NCI-H1105 (cell line): ENCODE results near the gene SRGAP1.
"Not testable (repeated sequence)": the region's sequence is repeated elsewhere in the genome, so short reads cannot be mapped to it uniquely, and the experiment has no call there.

ENCODE experiments used
- DNase-seq: peaks from one replicate; lab custom pipeline; 2025; lab: John Stamatoyannopoulos, UW

The SRGAP1 gene

DNA sequence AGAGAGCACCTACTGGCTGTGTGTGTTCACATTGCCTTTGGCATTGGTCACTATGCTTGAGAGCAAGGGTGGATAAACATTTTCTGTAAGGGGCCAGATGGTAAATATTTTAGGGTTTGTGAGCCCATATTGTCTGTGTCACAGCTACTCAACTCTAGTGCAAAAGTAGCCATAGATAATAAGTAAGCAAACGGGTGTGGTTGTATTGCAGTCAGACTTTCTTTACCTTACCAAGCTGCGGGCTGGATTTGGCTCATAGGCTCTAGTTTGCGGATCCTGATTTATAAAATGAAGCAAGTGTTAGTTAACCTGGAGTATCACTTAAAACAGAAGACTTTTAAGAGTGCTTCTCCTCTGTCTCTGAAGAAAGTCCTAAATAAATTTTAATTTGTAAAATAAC, 208.6 kb downstream of the SRGAP1 start:
- no peak for DNase-seq

DNA sequence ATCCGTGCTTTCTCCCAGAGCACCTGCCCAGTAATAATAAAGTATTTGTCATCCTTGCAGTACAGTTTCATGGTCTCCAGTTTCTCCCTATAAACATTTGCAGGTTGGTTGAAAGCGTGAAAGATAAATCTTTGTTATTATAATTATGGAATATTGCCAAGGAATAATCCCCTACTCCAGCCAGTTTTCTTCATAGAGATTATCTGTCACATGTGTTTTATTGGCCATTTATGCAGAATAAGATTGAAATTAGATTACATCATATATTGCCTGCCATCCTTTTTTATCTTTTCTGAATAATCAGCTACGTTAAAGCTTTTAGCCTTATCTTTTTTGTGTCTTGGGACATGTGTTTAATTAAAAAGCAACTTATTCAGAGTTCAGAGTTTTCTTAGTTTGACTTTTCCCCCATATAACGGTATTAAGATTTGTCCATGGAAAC, 209.6 kb downstream of the SRGAP1 start:
- peak; percentile 16 for DNase-seq

DNA sequence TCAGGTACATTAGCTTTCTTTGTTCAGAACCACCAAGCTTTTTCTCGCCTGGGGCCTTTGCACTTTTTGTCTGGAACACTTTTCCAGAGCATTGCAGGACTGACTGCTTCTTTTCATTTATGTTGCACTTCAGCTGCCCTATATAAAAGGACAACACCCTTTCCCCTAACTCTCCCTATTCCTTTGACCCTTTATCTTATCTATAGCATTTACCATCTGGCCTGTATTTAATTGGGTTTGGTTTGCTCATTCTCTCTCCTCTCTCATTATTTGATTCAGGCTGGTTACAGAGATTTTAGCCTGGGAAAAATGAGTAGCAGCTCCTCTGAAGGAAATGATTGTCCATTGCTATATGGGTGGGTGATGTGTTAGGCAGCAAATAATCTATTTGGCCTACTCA, 212.2 kb downstream of the SRGAP1 start:
- DNase-seq, result no peak

DNA sequence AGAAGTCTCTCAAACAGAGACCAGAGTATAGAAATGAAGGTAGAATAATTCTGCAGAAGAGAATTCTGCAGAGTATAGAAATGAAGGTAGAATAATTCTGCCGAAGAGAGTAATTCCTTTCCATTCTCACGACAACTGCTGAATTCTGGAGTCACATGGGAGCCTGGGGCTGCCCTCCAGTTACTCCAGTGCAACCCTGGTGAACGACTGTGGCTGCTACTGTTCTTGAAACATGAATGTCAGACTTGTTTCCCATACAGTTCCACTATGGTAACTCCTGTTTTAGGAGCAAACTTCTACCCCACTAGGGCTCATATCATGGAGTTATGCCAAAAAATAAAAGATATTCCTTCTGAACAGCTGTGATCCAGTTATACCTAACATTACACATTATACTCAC, 213.2 kb downstream of the SRGAP1 start:
- DNase-seq, result no peak

DNA sequence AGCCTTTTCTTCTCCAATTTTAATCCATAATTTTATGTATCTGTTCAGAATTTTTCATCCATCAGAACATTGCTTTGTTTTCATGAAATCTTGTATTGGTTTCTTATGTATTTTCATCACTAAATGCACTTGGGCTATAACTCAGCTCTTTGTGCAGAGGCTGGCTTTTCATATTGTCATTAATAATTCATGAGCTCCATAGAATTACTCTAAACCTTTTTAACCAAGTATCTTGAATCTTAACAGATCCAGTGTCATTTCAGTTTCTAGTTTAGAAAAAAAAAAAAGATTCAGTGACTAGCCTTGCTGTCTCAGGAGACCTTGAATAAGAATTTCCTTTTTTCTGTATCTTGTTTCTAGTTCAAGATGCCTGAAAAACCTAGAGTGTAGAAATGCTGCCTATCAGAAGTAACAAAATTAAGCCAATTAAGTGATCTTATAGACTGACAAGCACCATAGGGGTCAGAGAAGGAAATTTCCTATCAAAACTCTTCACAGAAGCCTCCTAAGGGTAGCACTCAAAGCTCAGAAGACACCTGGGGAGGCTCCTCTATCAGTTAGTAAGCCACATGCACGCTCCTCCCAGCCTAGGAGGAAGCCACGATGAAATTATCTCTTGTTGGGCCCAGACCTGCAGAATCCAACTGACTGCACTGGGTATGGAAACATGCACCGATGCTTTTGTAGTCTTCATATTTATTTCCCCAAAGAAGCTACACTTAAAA, 214.2 kb downstream of the SRGAP1 start:
- no peak for DNase-seq

DNA sequence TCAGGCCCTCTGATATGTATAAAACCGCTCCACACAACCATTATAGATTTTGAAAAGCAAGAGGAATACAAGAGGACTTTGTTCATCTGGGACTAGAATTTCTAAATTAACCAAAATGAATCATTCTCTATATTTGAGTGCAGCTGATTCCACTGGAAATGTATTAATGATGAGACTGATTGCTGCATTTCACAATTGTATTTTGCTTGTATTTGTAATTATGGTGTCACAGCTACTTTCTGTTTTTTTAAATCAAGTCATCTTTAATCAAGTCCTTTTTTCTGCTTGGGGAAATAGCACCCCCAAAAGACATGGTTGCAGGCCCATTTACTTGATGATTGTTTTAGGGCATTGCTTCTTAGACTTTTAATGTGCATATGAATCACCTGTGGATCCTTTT, 215.2 kb downstream of the SRGAP1 start:
- DNase-seq, result no peak

DNA sequence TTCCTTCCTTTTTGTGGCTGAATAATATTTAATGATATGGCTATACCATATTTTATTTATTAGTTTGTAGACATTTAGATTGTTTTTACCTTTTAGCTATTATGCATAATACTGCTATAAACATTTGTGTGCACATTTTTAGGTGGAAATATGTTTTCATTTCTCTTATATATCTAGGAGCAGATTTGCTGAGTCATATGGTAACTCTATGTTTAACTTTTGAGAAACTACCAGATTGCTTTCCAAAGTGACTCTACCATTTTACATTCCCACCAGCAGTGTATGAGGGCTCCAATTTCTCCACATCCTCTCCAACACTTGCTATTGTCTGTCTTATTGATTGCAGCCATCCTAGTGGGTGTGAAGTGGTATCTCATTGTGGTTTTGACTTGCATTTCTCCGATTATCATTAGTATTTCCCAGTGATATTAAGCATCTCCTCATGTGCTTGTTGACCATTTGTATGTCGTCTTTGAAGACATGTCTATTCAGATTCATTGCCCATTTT, 217.4 kb downstream of the SRGAP1 start:
- DNase-seq, result no peak

DNA sequence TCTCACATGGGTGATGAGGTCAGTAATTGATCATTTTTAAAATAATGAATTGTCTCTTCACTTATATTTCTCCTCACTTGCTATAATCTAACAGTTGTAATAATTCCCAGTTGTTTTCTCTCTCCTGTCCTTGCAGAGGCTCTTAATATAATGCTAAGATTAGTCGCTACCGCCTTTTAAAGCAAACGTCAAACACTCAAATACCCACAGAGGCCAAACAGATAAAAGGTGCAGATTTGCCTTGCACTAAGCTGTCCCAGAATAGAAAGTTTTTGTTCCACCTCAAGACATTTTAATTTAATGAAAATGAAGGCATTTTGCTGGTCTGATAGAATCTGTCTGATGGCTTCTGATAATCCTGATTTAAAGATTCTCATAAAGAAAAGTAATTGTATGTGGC, 218.6 kb downstream of the SRGAP1 start:
- DNase-seq, result no peak

DNA sequence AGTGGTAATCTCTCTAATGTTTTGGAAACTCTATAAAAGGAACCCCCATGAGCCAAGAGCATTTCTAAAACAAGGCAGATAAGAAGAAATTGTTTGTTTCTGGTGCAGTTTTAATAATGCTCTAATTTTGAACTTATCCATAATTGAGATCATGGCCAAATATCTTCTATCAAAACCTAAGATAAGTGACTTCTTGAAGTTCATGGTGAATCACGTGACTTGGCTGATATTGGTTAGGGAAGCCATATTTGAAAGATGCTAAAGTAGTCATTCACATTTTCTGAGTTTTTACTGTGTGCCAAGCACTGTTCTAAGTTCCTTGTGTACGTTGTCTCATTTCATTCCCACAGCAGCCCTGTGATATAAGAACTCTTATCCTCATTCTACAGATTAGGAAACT, 219.7 kb downstream of the SRGAP1 start:
- no peak for DNase-seq

DNA sequence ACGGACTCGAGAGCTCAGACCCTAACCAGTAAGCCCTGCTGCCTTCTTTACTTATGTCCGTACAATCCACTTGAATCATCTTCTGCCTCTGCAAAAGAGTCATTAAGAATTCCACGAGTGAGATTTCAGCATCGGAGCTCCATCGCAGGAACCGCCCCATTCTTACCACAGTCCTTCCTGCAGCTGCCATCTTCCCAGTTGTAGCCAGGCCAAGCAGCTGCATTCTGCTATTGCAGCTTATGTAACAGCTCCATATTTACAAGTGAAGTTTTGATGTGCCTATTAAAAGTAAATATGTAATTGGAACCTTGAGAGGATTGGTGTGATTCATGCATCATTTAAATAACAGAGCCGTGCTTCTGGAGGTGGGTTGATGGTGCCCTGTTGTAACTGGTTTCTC, 220.2 kb downstream of the SRGAP1 start:
- DNase-seq, result no peak

DNA sequence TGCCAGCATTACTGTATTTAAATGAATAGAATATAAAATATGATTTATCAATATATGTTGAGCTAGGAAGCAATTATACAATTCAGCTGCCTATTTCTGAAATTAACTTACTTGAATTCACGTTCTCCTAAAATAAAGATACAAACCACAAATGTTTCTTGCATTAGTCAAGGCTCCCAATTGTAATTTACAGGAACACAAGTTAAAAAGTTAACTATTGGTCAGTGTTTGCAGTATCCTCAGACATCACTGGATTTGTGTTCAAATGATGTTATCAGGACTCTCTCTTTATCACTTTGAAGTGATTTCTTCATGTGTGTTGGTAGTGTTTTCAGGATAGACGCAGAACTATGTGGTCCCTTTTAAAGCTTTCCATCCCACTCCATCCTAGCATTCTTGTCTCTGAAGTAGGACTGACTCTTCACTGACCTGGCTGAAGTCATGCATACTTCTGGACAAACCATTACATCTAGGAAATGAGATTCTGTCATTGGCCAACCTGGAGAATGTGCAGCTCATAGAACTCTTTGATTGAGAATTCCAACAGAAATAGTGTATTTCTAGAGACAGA, 221.5 kb downstream of the SRGAP1 start:
- no peak for DNase-seq

DNA sequence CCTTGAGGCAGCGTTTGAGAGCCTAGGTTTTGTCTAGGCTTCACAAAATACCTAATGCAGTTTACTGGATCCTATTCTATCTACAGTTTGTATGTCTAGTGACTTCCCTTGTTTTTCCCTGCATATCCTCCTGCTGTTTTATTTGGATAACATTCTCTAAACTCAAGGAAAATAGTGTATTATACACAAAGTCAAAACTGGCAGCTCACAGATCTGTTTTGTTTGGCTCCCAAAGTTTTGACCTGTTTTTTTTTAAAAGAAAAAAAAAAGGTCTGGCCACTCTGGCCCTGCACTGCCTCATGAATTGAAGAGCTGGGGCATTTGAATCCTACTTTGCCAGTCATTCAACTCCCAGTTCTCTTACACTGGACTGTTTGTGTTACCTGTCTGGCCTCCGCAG, 222.3 kb downstream of the SRGAP1 start:
- no peak for DNase-seq

DNA sequence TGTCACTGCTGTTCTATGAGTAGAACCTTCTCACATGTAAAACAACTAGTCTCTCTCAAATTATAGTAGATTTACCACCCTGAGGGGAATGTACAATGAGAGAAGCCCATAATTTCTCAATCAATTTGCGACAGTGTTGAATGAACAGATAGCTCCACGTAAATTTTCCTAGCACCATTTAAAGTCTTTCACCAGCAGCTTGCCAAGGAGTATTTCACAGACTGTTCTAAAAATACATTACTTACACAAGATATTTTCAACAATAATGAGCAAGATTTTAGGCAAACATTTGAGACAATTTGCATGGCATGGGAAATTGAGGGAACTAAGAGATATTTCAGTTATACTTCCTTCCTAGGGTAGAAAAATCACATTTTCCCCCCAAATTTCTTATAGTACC, 226.0 kb downstream of the SRGAP1 start:
- no peak for DNase-seq

DNA sequence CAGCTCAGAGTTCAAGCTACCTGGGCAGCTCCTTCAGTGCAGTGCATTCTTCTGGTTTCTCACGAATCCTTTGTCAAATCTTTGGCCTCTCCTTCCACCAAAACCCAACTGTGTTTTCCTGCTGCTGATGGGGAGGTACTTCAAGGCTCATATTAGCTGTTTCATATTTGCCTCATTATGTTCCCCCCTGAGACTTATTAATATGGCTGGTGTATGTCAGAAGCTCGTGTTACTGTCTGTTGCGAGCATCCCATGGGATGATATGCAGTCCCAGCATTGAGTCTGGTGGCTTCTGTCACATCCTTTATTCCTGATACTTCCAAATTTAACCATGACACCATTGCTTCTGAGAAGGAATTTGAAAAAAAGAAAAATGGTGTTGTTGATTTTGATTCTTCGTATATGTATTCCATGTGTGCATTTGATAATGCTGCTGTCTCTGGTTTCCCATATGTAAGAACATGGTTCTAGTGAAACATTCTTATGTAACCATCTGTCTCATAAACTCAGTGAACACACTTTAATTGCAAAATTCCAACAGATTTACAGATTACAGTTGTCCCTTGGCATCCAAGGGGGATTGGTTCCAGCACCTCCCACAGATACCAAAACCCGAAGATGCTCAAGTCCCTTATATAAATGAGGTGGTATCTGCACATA, 228.5 kb downstream of the SRGAP1 start:
- no peak for DNase-seq

DNA sequence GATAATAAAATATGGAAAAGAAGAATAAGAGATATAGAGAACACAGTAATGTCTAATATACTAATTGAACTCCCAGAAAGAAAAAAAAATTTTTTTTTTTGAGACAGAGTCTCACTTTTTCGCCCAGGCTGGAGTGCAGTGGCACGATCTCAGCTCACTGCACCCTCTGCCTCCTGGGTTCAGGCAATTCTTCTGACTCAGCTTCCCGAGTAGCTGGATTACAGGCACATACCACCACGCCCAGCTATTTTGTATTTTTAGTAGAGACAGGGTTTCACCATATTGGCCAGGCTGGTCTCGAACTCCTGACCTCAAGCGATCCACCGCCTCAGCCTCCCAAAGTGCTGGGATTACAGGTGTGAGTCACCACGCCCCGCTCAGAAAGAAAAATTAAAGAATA, 232.1 kb downstream of the SRGAP1 start:
- DNase-seq, result not testable (repeated sequence)

DNA sequence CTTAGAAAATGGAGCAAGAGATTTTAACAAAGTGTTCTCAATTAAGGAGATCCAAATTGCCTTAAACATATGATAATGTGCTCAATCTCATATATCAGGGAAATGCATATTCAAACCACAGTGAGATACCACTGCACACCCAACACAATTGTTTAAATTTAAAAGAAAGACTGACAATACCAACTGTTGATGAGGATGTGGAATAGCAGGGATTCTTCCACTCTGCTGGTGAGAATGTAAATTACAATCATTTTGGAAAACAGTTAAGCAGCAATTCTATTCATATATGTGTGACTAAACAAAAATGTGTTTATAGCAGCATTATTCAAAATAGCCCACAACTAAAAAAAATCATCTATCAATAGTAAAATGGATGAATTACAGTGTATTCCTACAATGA, 233.4 kb downstream of the SRGAP1 start:
- DNase-seq, result no peak

DNA sequence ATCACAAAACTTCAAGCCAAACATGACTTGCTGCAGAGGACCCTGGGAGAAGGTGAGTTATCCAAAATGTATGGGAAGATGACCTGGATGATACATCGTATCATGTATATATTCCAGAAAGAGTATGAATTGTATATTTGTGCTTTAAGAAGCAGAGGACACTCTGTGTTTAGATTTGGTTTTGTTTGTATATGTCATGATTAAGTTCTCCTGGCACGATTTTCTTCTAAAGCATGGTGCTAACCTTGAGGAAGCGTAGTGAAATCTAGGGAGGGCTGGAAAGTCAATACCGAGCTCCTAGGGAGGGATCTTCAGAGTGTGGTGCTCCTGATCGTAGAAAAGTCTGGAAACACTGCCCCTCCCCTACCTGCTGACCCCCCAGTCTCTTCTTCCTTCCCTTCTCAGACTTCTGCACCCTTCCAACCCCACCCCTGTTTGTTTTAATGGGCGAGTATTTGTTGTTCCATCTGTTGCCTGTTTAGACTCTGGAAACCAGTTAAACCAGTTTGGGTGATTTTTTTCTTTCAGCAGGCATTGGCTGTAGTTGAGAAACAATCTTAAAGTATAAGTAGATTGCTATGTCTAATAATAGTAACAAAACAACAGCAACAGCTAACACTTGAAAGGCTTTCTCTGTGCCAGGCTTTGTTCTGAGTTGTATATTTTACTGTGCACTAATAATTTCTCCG, 236.0 kb downstream of the SRGAP1 start:
- peak; percentile 2 for DNase-seq

DNA sequence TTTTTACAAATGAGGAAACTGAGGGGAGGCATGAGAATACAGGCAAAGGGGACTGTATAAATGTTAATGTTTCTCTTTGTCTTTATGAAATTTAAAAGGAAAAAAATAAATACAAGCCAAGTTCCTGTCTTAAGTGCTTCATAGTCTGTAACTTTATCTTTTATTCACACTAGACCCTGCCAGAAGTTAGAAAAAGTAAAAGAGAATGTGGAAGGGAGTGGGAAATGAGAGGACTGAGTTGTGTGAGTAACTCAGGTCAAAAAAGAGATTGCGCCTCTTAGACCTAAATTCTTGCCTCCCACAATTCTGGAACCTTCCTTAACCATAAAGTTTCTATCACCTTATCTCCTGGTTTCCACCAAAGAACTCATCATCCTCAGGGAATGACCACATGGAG, 236.5 kb downstream of the SRGAP1 start:
- no peak for DNase-seq

DNA sequence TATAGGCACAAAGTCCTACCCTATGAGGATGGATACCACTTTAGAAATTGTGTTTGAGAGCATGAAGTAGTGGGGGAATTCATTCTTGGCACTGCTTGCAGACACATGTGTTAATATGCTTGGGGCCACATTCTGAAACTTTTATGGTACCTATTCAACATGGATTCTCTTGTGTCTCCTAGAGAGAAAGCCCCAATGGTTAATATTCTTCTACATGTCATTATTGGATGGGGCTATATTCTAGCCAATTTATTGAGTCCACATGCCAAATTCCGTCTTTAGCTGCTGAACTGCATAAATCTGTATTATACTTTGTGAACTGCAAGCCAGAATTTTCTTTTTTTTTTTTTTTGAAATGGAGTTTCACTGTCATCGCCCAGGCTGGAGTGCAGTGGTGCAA, 237.6 kb downstream of the SRGAP1 start:
- DNase-seq, result no peak

DNA sequence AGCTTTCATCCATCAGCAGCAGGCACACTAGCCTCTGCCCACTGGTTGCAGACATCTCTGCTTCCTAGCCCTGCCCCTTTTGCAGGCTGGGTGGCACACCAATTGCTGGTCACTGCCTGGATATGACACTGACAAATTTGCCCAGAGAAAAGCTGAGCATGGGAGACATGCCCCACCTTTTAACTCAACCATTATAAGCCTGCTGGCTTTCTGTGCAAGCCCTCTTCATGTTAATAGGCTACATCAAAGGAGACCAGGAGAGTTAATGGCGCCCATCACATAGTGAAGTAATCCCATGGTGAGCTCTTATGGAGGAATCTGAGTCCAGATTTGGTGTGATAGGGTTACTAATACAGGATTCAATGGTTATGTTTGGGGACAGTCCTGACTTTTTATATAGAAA, 238.4 kb downstream of the SRGAP1 start:
- DNase-seq, result peak; percentile 40

DNA sequence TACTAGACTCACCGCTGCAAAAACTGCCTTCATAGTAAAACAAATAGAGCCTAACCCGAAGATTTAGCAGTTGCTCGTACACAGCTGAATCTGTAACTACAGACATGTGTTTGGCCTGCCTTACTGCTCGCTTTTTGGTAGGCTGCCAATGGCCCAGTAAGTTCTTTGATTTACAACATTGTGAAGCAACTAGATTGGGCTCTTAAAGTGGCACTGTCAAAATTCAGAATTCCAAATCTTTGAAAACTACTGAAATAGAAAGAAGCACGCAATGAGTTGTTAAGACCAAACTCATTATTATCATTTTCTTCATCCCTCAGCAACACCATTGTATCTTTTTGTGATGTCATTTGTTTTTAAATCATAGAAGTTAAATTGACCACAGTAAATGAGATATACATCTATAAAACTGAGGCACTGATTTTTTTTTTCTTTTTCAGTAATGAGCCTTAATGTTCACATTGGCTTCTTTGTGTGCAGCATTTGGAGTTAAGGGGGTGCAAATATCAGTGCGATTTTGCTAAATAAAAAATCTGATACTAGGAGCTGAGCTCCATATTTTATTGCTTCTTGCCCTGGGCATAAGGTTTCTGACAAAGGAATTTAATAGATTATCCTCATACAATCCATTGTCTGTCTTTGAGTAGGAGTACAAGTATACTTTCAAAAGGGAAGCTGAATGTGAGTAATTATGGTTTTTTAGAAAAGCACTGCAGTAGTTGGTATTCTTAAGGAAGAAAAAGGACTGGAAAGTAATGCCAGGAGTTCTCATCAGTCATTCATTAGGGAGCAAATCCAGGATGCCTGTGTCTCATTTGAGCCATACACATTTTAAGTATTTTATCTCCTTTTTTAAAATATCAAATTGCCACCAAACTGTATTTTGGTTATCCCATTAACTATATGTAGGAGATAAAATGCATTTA, 239.0 kb downstream of the SRGAP1 start:
- DNase-seq, result peak; percentile 58

DNA sequence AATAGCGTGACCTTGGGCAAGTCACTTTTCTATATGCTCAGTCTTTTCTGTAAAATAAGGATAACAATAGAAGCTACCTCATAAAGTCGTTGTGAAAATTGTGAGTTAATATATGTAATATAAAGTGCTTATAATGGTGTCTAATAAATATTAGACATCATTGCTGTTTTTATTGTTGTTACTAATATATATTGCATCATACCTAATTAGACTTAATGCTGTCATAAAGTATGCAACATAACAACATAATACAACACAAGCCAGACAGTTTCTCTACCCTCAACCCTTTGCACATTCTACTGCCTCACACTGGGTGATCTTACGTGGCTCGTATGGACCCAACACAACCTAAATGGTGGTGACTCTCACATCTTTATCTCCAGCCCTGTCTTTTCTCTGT, 240.7 kb downstream of the SRGAP1 start:
- no peak for DNase-seq
